IgD-negative memory B cell (primary cell): ENCODE results near the gene PEAK1. TPM values are rescaled to one million over a fixed set of nuclear protein-coding genes. Genes with fewer than 3 reads are reported as not detected.
A peak's percentile ranks its signal among the peaks of the same experiment; 100 is the strongest.

Source experiments
- H3K27ac Mint-ChIP-seq, 3 donors: one replicate each; pipeline ENCODE4 v1.8.0; 2020 to 2022; ENCODE audit warnings: mild to moderate bottlenecking in 3 of 3, mixed read lengths in 3 of 3, moderate library complexity in 1 of 3
- H3K27me3 Mint-ChIP-seq: one replicate; pipeline ENCODE4 v1.8.0; 2021; ENCODE audit warnings: mixed read lengths
- H3K36me3 Mint-ChIP-seq: one replicate; pipeline ENCODE4 v1.8.0; 2020; ENCODE audit warnings: mild to moderate bottlenecking, mixed read lengths
- H3K4me1 Mint-ChIP-seq, 3 donors: one replicate each; pipeline ENCODE4 v1.8.0; 2020 to 2022; ENCODE audit warnings: mixed read lengths in 3 of 3, mild to moderate bottlenecking in 1 of 3
- H3K4me3 Mint-ChIP-seq, 4 donors: one replicate each; pipeline ENCODE4 v1.8.0; 2020 to 2022; ENCODE audit warnings: mild to moderate bottlenecking in 4 of 4, mixed read lengths in 4 of 4, moderate library complexity in 3 of 4
- H3K9me3 Mint-ChIP-seq, 3 donors: one replicate each; pipeline ENCODE4 v1.8.0; 2020 to 2021; ENCODE audit warnings: mixed read lengths in 3 of 3, mild to moderate bottlenecking in 1 of 3
- polyA plus RNA-seq: library from polyadenylated mRNA; unstranded; fragments of 300-500 nt; fragmentation: Illumina TruSeq; gene quantifications from one replicate; pipeline ENCODE4 v1.2.3, GENCODE V29; 2021

PEAK1 gene
- polyA plus RNA-seq, 1 donor from 2014 or later: 5.8 TPM

GRCh38 chr15:77440378-77440999 lies 20.6 kb upstream of the PEAK1 start:
- H3K36me3 Mint-ChIP-seq: no peaks in the 10 kb centered on the region
- no peak overlapping the region for H3K27ac Mint-ChIP-seq
- no peak overlapping the region for H3K4me3 Mint-ChIP-seq
- H3K4me1 Mint-ChIP-seq: peaks cover 15 to 44% (median 27%) of the 10 kb centered on the region in 3 donors
- no peaks in the 10 kb centered on the region for H3K27me3 Mint-ChIP-seq
- peaks cover 0 to 3% (median 0%) of the 10 kb centered on the region in 3 donors for H3K9me3 Mint-ChIP-seq

DNA sequence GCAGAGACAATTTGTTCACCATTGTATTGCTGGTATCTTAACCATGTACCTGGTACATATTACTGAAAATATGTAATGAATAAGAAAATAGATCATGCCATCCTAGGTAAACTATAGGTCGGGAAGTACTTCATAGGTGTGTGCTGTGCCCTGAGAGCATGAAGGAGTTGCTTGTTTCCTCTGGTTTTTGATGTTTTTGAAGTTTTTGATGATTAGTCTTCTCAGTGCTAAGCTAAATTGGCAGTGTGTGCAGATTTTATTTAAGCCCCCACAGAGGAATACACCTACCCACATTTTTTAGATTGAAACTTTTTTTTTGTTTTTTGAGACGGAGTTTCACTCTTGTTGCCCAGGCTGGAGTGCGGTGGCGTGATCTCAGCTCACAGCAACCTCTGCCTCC lies 17.4 kb upstream of the PEAK1 start:
- Mint-ChIP-seq H3K4me3 (peak overlapping the region in 1 of 4 donors; percentile 54), H3K36me3 (no peaks in the 10 kb centered on the region), H3K27me3 (no peaks in the 10 kb centered on the region), H3K9me3 (peaks cover 0 to 3% (median 0%) of the 10 kb centered on the region in 3 donors), H3K4me1 (peaks cover 17 to 49% (median 22%) of the 10 kb centered on the region in 3 donors), H3K27ac (no peak overlapping the region)

DNA sequence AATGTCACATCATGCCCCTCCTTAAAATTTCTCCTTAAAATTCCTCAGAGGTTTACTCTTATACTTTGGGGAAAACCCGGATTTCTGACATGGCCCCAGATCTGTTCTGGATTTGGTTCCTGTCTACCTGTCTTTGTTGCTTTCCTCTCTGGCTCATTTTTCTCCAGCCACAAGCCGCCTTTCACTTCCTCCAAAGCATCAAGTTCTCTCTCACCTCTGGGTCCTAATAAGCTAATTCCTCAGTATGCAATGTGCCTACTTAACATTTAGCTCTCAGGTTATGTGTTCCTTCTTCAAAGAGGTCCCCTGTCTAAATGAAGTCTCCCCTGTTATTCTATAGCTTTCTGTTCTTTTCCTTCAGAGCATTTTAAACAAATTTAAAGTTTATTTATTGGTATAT lies 16.9 kb upstream of the PEAK1 start:
- H3K36me3 Mint-ChIP-seq: no peaks in the 10 kb centered on the region
- H3K4me1 Mint-ChIP-seq: peaks cover 17 to 45% (median 21%) of the 10 kb centered on the region in 3 donors
- H3K9me3 Mint-ChIP-seq: peaks cover 0 to 3% (median 0%) of the 10 kb centered on the region in 3 donors
- peak overlapping the region in 2 of 3 donors; percentile 53 to 80 for H3K27ac Mint-ChIP-seq
- peak overlapping the region in 1 of 4 donors; percentile 72 for H3K4me3 Mint-ChIP-seq
- no peaks in the 10 kb centered on the region for H3K27me3 Mint-ChIP-seq

- Mint-ChIP-seq H3K4me1 (peaks cover 22 to 51% (median 32%) of the 10 kb centered on the region in 3 donors), H3K4me3 (no peak overlapping the region), H3K27ac (no peak overlapping the region), H3K27me3 (no peaks in the 10 kb centered on the region), H3K36me3 (peaks cover 1% of the 10 kb centered on the region), H3K9me3 (no peaks in the 10 kb centered on the region)
Observed at GRCh38 chr15:77430652-77431051, 10.7 kb upstream of the PEAK1 start.

- peaks cover 22 to 53% (median 36%) of the 10 kb centered on the region in 3 donors for H3K4me1 Mint-ChIP-seq
- no peak overlapping the region for H3K4me3 Mint-ChIP-seq
- H3K27ac Mint-ChIP-seq: no peak overlapping the region
Observed at GRCh38 chr15:77430213-77430612, 10.3 kb upstream of the PEAK1 start.

GRCh38 chr15:77426871-77427270 lies 7.0 kb upstream of the PEAK1 start:
- peaks cover 35 to 63% (median 47%) of the 10 kb centered on the region in 3 donors for H3K4me1 Mint-ChIP-seq
- H3K27me3 Mint-ChIP-seq: no peaks in the 10 kb centered on the region
- peak overlapping the region in 2 of 3 donors; percentile 20 to 28 for H3K27ac Mint-ChIP-seq
- no peaks in the 10 kb centered on the region for H3K9me3 Mint-ChIP-seq
- H3K36me3 Mint-ChIP-seq: peaks cover 1% of the 10 kb centered on the region
- peak overlapping the region in 1 of 4 donors; percentile 73 for H3K4me3 Mint-ChIP-seq

More at GRCh38 chr15:77430213-77430612, 10.3 kb upstream of the PEAK1 start:
- H3K27me3 Mint-ChIP-seq: no peaks in the 10 kb centered on the region
- H3K36me3 Mint-ChIP-seq: peaks cover 1% of the 10 kb centered on the region
- H3K9me3 Mint-ChIP-seq: no peaks in the 10 kb centered on the region

DNA sequence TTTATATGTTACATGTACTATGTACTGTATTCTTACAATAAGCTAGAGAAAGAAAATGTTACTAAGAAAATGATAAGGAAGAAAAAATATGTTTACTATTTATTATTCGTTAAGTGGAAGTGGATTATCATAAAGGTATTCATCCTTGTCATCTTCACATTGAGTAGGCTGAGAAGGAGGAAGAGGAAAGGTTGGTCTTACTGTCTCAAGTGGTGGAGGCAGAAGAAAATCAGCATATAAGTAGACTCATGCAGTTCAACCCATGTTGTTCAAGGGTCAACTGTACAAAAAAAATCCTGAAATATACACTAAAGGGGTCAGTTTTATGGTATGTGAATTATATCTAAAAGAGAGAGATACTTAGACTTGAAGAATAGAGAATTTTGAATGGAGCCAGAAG lies 6.5 kb upstream of the PEAK1 start:
- H3K4me3 Mint-ChIP-seq: peak overlapping the region in 1 of 4 donors; percentile 73
- H3K27ac Mint-ChIP-seq: peak overlapping the region in 1 of 3 donors; percentile 20
- peaks cover 37 to 65% (median 51%) of the 10 kb centered on the region in 3 donors for H3K4me1 Mint-ChIP-seq
- H3K27me3 Mint-ChIP-seq: no peaks in the 10 kb centered on the region
- H3K9me3 Mint-ChIP-seq: no peaks in the 10 kb centered on the region
- H3K36me3 Mint-ChIP-seq: peaks cover 1% of the 10 kb centered on the region

GRCh38 chr15:77425104-77425503 lies 5.2 kb upstream of the PEAK1 start:
- Mint-ChIP-seq H3K36me3 (peaks cover 1% of the 10 kb centered on the region), H3K4me1 (peaks cover 35 to 64% (median 48%) of the 10 kb centered on the region in 3 donors), H3K9me3 (no peaks in the 10 kb centered on the region), H3K27me3 (no peaks in the 10 kb centered on the region), H3K4me3 (peak overlapping the region in 1 of 4 donors; percentile 76), H3K27ac (peak overlapping the region in 2 of 3 donors; percentile 15 to 32)

DNA sequence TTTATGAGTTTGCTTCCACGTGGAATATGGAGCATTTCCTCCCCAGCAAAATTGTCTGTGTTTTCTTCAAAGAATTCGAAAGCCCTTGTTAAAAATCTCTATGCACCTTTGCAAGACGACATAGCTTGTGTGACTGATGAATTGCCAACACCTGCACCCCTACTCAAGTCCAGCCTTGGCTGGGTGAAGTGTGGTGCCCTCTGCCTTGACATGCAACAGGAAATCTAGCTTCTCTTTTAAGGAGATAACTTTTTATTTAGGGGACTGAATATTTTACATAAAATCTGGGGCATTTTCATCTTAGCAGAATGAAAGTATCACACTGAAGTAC lies 1.4 kb upstream of the PEAK1 start:
- no peaks in the 10 kb centered on the region for H3K27me3 Mint-ChIP-seq
- peak overlapping the region; percentile 97 to 99 (median 98) for H3K27ac Mint-ChIP-seq
- no peaks in the 10 kb centered on the region for H3K9me3 Mint-ChIP-seq
- H3K4me3 Mint-ChIP-seq: peak overlapping the region; percentile 95 to 100 (median 99)
- peaks cover 32 to 59% (median 47%) of the 10 kb centered on the region in 3 donors for H3K4me1 Mint-ChIP-seq
- H3K36me3 Mint-ChIP-seq: no peaks in the 10 kb centered on the region

GRCh38 chr15:77420610-77421369 lies 886 bp upstream of the PEAK1 start, which contains the start of gene HMG20A:
Gene HMG20A (plus strand): TSS chr15:77420888. CDS start chr15:77458408, 37,520 bp downstream.
- Mint-ChIP-seq H3K4me1 (peaks cover 30 to 54% (median 42%) of the 10 kb centered on the region in 3 donors), H3K27ac (peak within 1 kb of the TSS; percentile 97 to 99 (median 98)), H3K9me3 (no peaks in the 10 kb centered on the region), H3K27me3 (no peaks in the 10 kb centered on the region), H3K36me3 (no peaks in the 10 kb centered on the region), H3K4me3 (peak within 1 kb of the TSS; percentile 95 to 100 (median 99))

DNA sequence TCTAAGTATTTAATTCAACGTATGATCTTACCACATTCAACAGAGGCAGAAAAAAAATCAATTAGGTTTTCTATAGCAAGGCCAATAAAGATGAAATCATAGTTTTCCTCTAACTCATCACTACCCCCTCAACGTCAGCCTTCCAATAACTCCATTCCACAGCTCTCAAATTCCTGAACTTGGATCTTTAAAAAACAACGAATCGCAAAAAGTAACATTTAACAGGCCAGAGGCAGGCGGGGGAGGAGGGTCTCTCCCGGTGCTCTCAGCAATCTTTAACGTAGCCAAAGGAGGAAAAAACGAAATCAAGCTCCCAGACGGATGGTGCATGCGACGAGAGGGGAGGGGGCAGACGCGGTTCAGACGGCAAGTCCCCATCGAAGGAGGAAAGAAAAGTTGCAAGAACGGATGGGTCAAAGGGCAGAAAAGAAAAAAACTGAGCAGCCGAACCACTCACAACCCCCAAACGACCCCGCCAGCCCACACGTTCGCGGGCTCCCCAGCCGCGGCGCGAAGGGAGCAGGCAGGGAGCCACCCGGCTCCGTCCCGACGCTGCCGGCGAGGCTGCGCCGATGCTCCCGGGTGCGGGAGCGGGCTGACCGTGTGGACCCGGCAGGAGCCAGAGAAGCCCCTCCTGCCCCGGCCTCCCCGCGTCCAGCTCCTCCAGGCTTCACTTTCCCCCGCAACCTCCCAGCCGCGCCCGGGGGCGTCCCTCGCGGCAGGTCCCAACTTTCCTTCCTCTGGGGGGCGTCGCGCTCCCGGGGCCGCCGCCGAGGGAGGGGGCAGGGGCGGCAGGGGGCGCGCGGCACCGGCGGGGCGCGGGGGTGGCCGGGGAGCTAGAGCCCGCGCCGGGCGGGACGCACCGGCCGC lies 703 bp downstream of the PEAK1 start:
- Mint-ChIP-seq H3K27ac (peak overlapping the region; percentile 78 to 97 (median 91)), H3K36me3 (peaks cover 2% of the 10 kb centered on the region), H3K4me1 (peaks cover 24 to 38% (median 37%) of the 10 kb centered on the region in 3 donors), H3K9me3 (no peaks in the 10 kb centered on the region), H3K4me3 (peak overlapping the region; percentile 91 to 100 (median 96)), H3K27me3 (no peaks in the 10 kb centered on the region)

DNA sequence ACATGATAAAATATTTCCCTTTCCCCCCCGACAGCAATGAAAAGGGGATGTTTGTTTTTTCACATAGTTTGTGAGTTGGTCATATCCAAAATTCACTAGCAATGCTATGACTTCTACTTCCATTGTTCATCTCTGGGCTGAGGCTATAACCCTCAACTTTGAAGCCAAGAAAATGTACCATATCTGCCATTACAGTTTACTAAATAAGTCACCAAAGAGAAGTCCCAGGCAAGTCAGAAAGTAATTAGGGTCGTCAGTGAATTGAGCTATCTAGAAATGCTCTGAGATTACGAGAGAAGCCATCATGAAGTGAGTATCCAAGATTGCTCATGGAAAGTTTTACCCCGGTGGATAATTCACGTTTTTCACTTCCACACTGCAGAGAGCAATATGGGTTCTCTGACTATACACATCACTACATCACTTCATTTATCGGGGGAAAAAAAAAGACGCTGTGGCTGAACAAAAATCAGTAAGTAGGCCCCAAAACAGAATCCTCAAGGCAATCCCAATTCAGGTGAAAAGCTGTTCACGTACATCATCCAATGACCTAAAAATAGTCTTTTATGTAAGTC lies 1.4 kb downstream of the PEAK1 start:
- Mint-ChIP-seq H3K4me3 (peak overlapping the region; percentile 91 to 97 (median 96)), H3K36me3 (peaks cover 2% of the 10 kb centered on the region), H3K4me1 (peaks cover 22 to 32% (median 32%) of the 10 kb centered on the region in 3 donors), H3K9me3 (no peaks in the 10 kb centered on the region), H3K27me3 (no peaks in the 10 kb centered on the region), H3K27ac (peak overlapping the region in 2 of 3 donors; percentile 91 to 94)

- peaks cover 18 to 34% (median 29%) of the 10 kb centered on the region in 3 donors for H3K4me1 Mint-ChIP-seq
- peak overlapping the region in 1 of 3 donors; percentile 91 for H3K27ac Mint-ChIP-seq
- no peaks in the 10 kb centered on the region for H3K27me3 Mint-ChIP-seq
Observed at GRCh38 chr15:77417602-77418001, 2.3 kb downstream of the PEAK1 start.

DNA sequence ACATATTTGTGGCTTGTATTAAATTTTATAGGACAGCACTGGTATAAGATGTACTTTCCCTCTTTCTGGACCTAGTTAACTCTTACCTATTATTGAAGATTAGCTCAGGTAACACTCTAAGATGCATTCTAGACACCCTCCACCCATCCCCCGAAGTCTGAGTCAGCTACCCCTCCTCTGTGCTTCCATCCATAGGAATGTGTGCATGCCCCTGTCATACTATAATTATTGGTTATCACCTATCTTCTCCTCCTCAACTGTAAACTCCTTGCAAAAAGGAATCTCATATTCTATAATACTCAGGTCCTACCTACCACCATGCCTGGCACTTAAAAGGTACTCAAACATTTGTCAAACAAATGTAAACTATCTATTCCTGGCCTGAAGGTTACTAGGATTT lies 3.0 kb downstream of the PEAK1 start:
- no peaks in the 10 kb centered on the region for H3K27me3 Mint-ChIP-seq
- no peak overlapping the region for H3K27ac Mint-ChIP-seq
- H3K4me3 Mint-ChIP-seq: no peak overlapping the region
- H3K36me3 Mint-ChIP-seq: peaks cover 5% of the 10 kb centered on the region
- H3K9me3 Mint-ChIP-seq: no peaks in the 10 kb centered on the region
- peaks cover 20 to 40% (median 32%) of the 10 kb centered on the region in 3 donors for H3K4me1 Mint-ChIP-seq

More at GRCh38 chr15:77417602-77418001, 2.3 kb downstream of the PEAK1 start:
- Mint-ChIP-seq H3K36me3 (peaks cover 3% of the 10 kb centered on the region), H3K4me3 (peak overlapping the region in 1 of 4 donors; percentile 97), H3K9me3 (no peaks in the 10 kb centered on the region)
